AG04450 (cell line): Measurements from ENCODE around the gene SAP30L. TPM values are rescaled to one million over a fixed set of nuclear protein-coding genes. Genes with fewer than 3 reads are reported as not detected.

Experiments
- CTCF ChIA-PET: fragments of 300-600, 350-600 bp; formaldehyde crosslinking; extraction: SDS; loops from one replicate; lab custom pipeline; 2022; ENCODE audit warnings: antibody characterized with exemption, inconsistent platforms; lab: Charles Lee
- POLR2A ChIA-PET: fragments of 350-600 bp; formaldehyde crosslinking; extraction: SDS; loops from one replicate; lab custom pipeline; 2021; ENCODE audit warnings: antibody characterized with exemption, inconsistent platforms; lab: Yijun Ruan, JAX
- DNase-seq: peaks from one replicate; pipeline ENCODE4 v3.0.0-alpha.2; 2011; ENCODE audit warnings: low read depth, low spot score
- H3K27ac ChIP-seq: one replicate; pipeline ENCODE4 v1.5.1; 2012; ENCODE audit warnings: low read depth, low read length, control low read depth
- H3K27me3 ChIP-seq: one replicate; pipeline ENCODE4 v1.6.0; 2012; ENCODE audit warnings: low read length; ENCODE audit not compliant: control insufficient read depth, insufficient read depth
- H3K4me3 ChIP-seq: 2 replicates; pipeline ENCODE4 v1.5.1; 2011; ENCODE audit warnings: mild to moderate bottlenecking, low read depth, low read length, control low read depth
- H3K9me3 ChIP-seq: 2 replicates; pipeline ENCODE4 v1.5.1; 2012; ENCODE audit warnings: low read length; ENCODE audit not compliant: control insufficient read depth, insufficient read depth
- polyA plus RNA-seq: library from polyadenylated mRNA; depleted of rRNA; stranded (reverse); fragments of >200 nt; gene quantifications from 2 replicates; pipeline ENCODE4 v1.2.3, GENCODE V29; 2011
- TF ChIP-seq, protein P1 (sequence below): IDR thresholded peaks from 2 replicates; pipeline ENCODE4 v1.5.1; 2011; ENCODE audit warnings: low read depth, low read length, control low read depth, inconsistent platforms

SAP30L gene
- polyA plus RNA-seq, 1 experiment = 51.9 TPM

DNA sequence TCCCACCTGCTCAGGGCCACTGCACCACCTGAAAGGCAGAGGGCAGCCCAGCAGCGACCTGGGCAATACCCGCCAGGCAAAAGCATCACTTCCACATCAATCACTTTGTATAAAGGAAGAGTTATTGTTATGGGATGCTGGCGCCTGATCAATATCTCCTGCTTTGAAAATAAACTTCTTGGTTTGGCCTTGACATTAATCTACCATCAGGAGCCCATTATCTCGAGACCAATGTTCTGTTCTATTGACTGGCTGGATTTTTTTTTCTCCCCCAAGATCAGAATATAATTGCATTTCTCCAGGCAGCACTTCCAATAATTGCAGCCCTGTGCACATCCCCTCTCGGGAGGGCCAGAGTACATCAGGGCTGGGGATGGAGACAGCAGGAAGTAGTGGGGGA lies 44.4 kb upstream of the SAP30L start:
- CTCF ChIA-PET = no interaction called here
- TF ChIP-seq, protein P1, sequence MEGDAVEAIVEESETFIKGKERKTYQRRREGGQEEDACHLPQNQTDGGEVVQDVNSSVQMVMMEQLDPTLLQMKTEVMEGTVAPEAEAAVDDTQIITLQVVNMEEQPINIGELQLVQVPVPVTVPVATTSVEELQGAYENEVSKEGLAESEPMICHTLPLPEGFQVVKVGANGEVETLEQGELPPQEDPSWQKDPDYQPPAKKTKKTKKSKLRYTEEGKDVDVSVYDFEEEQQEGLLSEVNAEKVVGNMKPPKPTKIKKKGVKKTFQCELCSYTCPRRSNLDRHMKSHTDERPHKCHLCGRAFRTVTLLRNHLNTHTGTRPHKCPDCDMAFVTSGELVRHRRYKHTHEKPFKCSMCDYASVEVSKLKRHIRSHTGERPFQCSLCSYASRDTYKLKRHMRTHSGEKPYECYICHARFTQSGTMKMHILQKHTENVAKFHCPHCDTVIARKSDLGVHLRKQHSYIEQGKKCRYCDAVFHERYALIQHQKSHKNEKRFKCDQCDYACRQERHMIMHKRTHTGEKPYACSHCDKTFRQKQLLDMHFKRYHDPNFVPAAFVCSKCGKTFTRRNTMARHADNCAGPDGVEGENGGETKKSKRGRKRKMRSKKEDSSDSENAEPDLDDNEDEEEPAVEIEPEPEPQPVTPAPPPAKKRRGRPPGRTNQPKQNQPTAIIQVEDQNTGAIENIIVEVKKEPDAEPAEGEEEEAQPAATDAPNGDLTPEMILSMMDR = no peak
- Histone ChIP-seq H3K9me3 (no peaks in the 10 kb centered on the region), H3K27ac (no peak overlapping the region), H3K4me3 (no peak overlapping the region), H3K27me3 (no peaks in the 10 kb centered on the region)
- POLR2A ChIA-PET = no interaction called here
- no peak for DNase-seq

DNA sequence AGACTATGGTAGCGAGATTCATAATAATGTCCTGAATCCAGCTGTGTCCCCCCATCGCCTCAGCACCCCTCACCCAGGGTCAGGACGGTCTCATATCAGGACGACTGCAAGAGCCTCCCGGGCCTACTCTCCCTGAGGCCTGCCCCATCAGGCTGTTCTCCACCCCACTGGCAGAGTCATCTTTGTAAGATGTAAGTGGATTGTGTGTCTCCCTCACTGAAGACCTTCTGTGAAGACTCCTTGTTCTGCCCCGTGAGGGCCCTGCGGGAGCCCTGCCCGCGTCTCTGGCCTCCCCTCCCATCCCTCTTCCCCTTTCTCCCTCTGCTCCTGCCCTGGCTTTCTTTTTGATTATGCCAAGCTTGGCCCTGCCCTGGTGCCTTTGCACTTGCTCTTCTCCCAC lies 43.9 kb upstream of the SAP30L start:
- H3K27me3 ChIP-seq = no peaks in the 10 kb centered on the region
- TF ChIP-seq, protein P1 = no peak
- no peaks in the 10 kb centered on the region for H3K9me3 ChIP-seq
- POLR2A ChIA-PET = no interaction called here
- no peak for DNase-seq
- CTCF ChIA-PET = interaction anchor here (1.0 kb wide), 1 partner anchor 327 kb away, joined by 3 read pairs; no protein-coding TSS in a partner anchor
- H3K27ac ChIP-seq = no peak overlapping the region
- no peak overlapping the region for H3K4me3 ChIP-seq

DNA sequence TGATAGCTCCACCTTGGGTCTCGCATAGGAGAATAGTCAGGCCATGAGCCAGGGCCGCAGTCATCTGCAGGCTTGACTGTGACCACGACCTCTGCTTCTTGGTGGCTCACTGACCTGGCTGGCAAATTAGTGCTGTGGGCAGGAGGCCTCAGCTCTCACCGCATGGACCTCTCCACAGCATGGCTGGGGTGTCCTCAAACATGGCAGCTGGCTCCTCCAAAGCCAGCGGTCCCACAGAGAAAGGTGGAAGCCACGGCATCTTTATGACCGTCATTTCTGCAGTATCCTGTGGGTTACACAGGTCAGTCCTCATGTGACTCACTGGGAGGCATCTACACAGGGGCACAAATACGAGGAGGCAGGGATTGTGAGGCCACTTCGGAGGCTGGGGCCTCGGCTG lies 43.2 kb upstream of the SAP30L start:
- Histone ChIP-seq H3K9me3 (no peaks in the 10 kb centered on the region), H3K27ac (no peak overlapping the region), H3K27me3 (no peaks in the 10 kb centered on the region), H3K4me3 (no peak overlapping the region)
- CTCF ChIA-PET = interaction anchor here (1.0 to 3.6 kb wide), 3 partner anchors 211 to 327 kb away, joined by 3 to 98 read pairs (median 5); partner anchors contain the start of gene GALNT10
- POLR2A ChIA-PET = no interaction called here
- TF ChIP-seq, protein P1 = no peak
- DNase-seq = no peak

DNA sequence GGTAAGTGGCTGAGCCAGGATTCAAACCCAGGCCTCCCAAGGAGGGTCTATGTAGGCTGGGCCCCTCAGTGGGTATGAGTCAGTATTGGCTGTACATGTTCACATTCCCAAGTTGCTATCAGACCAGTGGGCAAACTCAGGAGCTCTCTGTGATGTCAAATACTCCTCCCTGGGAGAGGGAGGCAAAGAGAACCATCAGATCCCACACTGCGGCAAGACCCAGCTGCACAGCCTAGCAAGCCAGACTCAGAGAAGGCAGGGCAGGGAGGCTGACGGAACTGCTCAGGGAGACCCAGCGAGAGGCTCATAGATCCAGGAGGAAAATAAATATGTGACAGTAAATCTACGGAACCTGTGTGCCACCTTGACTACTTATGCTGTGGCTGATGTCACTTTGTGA lies 42.6 kb upstream of the SAP30L start:
- TF ChIP-seq, protein P1 = no peak
- Histone ChIP-seq H3K4me3 (no peak overlapping the region), H3K27me3 (no peaks in the 10 kb centered on the region), H3K9me3 (no peaks in the 10 kb centered on the region), H3K27ac (no peak overlapping the region)
- no peak for DNase-seq
- ChIA-PET POLR2A (no interaction called here), CTCF (interaction anchor here (0.6 to 6.1 kb wide), 6 partner anchors 205 to 429 kb away, joined by 3 to 98 read pairs (median 31); partner anchors contain the start of gene GALNT10)

DNA sequence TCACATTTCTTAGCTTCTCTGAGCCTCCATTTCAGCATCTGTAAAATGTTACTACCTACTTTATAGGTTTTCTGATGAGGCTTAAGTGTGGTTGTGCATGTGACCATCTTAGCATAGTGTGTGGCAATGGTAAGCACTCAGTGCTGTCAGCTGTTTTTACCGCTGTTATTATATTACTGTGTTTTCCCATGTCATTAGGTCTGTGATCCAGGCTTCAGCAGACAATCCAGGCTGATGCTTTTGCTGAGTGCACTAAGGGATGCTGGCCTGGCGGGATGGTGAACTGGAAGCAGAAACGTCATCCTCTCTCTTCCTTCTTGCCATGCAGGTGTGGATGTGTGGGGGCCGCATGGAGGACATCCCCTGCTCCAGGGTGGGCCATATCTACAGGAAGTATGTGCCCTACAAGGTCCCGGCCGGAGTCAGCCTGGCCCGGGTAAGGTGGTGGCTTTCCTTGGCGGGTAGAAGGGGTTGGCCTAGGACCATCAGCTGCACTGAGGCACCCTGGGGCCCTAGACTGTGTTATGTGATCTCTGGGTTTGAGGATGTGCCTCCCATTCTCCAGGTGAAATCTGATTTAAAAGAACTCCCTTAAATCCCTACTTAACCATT lies 41.9 kb upstream of the SAP30L start:
- Histone ChIP-seq H3K9me3 (no peaks in the 10 kb centered on the region), H3K27ac (no peak overlapping the region), H3K4me3 (no peak overlapping the region), H3K27me3 (no peaks in the 10 kb centered on the region)
- TF ChIP-seq, protein P1 = no peak
- no peak for DNase-seq
- ChIA-PET POLR2A (interaction anchor here (1.2 kb wide), 1 partner anchor 331 kb away, joined by 5 read pairs; no protein-coding TSS in a partner anchor), CTCF (interaction anchor here (0.5 to 6.1 kb wide), 25 partner anchors 9 to 430 kb away, joined by 3 to 98 read pairs (median 4); partner anchors contain the start of gene GALNT10)
